Measurements from ENCODE around the gene FGB.

FGB gene

GRCh38 chr4:154584259-154584658 is 21.4 kb downstream of the FGB start:
- no peak overlapping the region for H3K9ac ChIP-seq (ENCODE audit: low read length)
- H3K4me1 ChIP-seq (ENCODE audit: insufficient read depth, low read length, severe bottlenecking) = no peaks in the 10 kb centered on the region
- no peak overlapping the region for H3K4me3 ChIP-seq (ENCODE audit: low read depth, low read length, poor library complexity, severe bottlenecking)
- H3K9me2 ChIP-seq (ENCODE audit: low read depth, low read length) = no peaks in the 10 kb centered on the region
- no peak for TF ChIP-seq EZH2 (IDR thresholded peaks at IDR 0.05; ENCODE audit: borderline replicate concordance, low read length)
- TF ChIP-seq, protein P1, sequence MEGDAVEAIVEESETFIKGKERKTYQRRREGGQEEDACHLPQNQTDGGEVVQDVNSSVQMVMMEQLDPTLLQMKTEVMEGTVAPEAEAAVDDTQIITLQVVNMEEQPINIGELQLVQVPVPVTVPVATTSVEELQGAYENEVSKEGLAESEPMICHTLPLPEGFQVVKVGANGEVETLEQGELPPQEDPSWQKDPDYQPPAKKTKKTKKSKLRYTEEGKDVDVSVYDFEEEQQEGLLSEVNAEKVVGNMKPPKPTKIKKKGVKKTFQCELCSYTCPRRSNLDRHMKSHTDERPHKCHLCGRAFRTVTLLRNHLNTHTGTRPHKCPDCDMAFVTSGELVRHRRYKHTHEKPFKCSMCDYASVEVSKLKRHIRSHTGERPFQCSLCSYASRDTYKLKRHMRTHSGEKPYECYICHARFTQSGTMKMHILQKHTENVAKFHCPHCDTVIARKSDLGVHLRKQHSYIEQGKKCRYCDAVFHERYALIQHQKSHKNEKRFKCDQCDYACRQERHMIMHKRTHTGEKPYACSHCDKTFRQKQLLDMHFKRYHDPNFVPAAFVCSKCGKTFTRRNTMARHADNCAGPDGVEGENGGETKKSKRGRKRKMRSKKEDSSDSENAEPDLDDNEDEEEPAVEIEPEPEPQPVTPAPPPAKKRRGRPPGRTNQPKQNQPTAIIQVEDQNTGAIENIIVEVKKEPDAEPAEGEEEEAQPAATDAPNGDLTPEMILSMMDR (IDR thresholded peaks at IDR 0.05; ENCODE audit: low read length) = no peak
- H2AFZ ChIP-seq (ENCODE audit: low read length) = no peak overlapping the region
- no peak overlapping the region for H3K27ac ChIP-seq (ENCODE audit: low read depth, low read length, poor library complexity, severe bottlenecking)
- no peak overlapping the region for H3K4me2 ChIP-seq (ENCODE audit: low read length)
- H3F3A ChIP-seq (ENCODE audit: insufficient read depth, low read length) = no peaks in the 10 kb centered on the region
- no peaks in the 10 kb centered on the region for H4K20me1 ChIP-seq (ENCODE audit: insufficient read depth, low read length)
- H3K79me2 ChIP-seq (ENCODE audit: insufficient read depth, low read length) = no peaks in the 10 kb centered on the region
- H3K9me3 ChIP-seq (ENCODE audit: low read length) = no peaks in the 10 kb centered on the region
- H3K27me3 ChIP-seq (ENCODE audit: insufficient read depth, low read length) = no peaks in the 10 kb centered on the region
- no peaks in the 10 kb centered on the region for H3K36me3 ChIP-seq (ENCODE audit: insufficient read depth, low read length)

GRCh38 chr4:154585369-154586018 is 22.7 kb downstream of the FGB start:
- Histone ChIP-seq H3K36me3 (ENCODE audit: insufficient read depth, low read length) (no peaks in the 10 kb centered on the region), H3K9ac (ENCODE audit: low read length) (no peak overlapping the region), H3K9me3 (ENCODE audit: low read length) (no peaks in the 10 kb centered on the region), H3K4me1 (ENCODE audit: insufficient read depth, low read length, severe bottlenecking) (no peaks in the 10 kb centered on the region), H2AFZ (ENCODE audit: low read length) (no peak overlapping the region), H3K9me2 (ENCODE audit: low read depth, low read length) (no peaks in the 10 kb centered on the region), H3K4me3 (ENCODE audit: low read depth, low read length, poor library complexity, severe bottlenecking) (no peak overlapping the region), H3F3A (ENCODE audit: insufficient read depth, low read length) (no peaks in the 10 kb centered on the region), H3K4me2 (ENCODE audit: low read length) (no peak overlapping the region), H3K27ac (ENCODE audit: low read depth, low read length, poor library complexity, severe bottlenecking) (no peak overlapping the region), H4K20me1 (ENCODE audit: insufficient read depth, low read length) (no peaks in the 10 kb centered on the region), H3K27me3 (ENCODE audit: insufficient read depth, low read length) (no peaks in the 10 kb centered on the region), H3K79me2 (ENCODE audit: insufficient read depth, low read length) (no peaks in the 10 kb centered on the region)
- TF ChIP-seq EZH2 (IDR thresholded peaks at IDR 0.05; ENCODE audit: borderline replicate concordance, low read length) = no peak
- TF ChIP-seq, protein P1 (IDR thresholded peaks at IDR 0.05; ENCODE audit: low read length) = no peak

DNA sequence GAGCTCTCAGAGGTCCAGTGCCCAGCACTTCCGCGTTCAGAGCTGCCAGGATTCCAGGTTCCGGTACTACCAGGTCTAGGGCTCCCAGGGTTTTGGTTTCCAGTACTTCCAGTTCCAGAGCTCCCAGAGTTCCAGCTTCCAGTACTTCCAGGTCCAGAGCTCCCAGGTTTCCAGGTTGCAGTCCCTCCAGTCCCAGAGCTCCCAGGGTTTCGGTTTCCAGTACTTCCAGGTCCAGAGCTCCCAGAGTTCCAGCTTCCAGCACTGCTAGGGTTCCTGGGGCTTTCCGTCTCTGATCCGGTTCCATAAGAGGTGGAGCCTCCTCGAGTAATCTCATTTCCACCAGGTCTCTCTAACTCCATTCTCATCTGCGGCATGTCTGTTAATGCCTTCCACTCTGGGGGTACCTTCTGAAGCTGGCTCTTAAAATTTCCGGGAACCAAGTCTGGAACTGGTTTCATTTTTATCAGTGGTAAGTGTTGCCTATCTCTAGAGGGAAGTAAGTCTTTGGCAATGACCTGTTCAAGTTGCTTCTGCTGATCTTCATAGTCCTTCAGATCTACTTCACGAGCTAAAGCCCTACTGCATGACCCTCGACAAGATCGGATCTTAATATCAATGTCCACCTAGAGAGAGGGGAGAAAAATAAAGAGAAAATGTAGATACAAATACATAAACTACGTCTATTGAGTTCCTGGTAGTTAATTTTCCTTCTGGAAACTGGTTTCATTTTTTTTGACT is 23.7 kb downstream of the FGB start:
- TF ChIP-seq, protein P1 (IDR thresholded peaks at IDR 0.05; ENCODE audit: low read length) = no peak
- no peak for TF ChIP-seq EZH2 (IDR thresholded peaks at IDR 0.05; ENCODE audit: borderline replicate concordance, low read length)
- Histone ChIP-seq H3K79me2 (ENCODE audit: insufficient read depth, low read length) (no peaks in the 10 kb centered on the region), H3K27me3 (ENCODE audit: insufficient read depth, low read length) (no peaks in the 10 kb centered on the region)

More for the DNA sequence above, 23.7 kb downstream of the FGB start:
- no peaks in the 10 kb centered on the region for H3K4me1 ChIP-seq (ENCODE audit: insufficient read depth, low read length, severe bottlenecking)
- no peak overlapping the region for H3K4me2 ChIP-seq (ENCODE audit: low read length)
- H4K20me1 ChIP-seq (ENCODE audit: insufficient read depth, low read length) = no peaks in the 10 kb centered on the region
- no peaks in the 10 kb centered on the region for H3K9me2 ChIP-seq (ENCODE audit: low read depth, low read length)
- H3K27ac ChIP-seq (ENCODE audit: low read depth, low read length, poor library complexity, severe bottlenecking) = no peak overlapping the region
- H3F3A ChIP-seq (ENCODE audit: insufficient read depth, low read length) = no peaks in the 10 kb centered on the region
- no peak overlapping the region for H3K9ac ChIP-seq (ENCODE audit: low read length)
- H2AFZ ChIP-seq (ENCODE audit: low read length) = no peak overlapping the region
- H3K4me3 ChIP-seq (ENCODE audit: low read depth, low read length, poor library complexity, severe bottlenecking) = no peak overlapping the region
- no peaks in the 10 kb centered on the region for H3K36me3 ChIP-seq (ENCODE audit: insufficient read depth, low read length)
- H3K9me3 ChIP-seq (ENCODE audit: low read length) = no peaks in the 10 kb centered on the region

Data from OCI-LY1 (cell line).